GM12864 (cell line): ENCODE measurements around the gene VDAC1.
"Not testable (repeated sequence)": the region's sequence is repeated elsewhere in the genome, so short reads cannot be mapped to it uniquely, and the experiment has no call there.

ENCODE experiments used
- DNase-seq: peaks from one replicate; pipeline ENCODE4 v3.0.0-alpha.2; 2011; ENCODE audit warnings: low read depth
- H3K4me3 ChIP-seq: 2 replicates; pipeline ENCODE4 v1.5.1; 2011; ENCODE audit warnings: mild to moderate bottlenecking, low read depth, low read length, control low read depth
- TF ChIP-seq, protein P1 (sequence below): IDR thresholded peaks from 2 replicates; pipeline ENCODE4 v1.5.1; 2011; ENCODE audit warnings: low read depth, mild to moderate bottlenecking, moderate library complexity, low read length, control low read depth, inconsistent platforms; ENCODE audit errors: missing control alignments

Gene VDAC1

DNA sequence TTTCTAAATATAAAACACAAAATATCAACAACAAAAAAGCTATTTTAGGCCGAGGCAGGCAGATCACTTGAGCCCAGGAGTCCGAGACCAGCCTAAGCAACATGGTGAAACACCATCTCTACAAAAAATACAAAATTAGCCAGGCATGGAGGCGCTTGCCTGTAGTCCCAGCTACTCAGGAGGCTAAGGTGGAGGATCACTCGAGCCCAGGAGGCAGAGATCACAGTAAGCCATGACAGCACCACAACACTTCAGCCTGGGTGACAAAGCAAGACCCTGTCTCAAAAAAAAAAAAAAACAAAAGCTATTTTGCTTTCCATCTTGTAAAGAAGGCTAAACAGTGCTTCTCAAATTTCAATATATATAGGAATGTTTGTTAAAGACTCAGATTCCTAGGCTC lies 47.7 kb downstream of the VDAC1 start:
- H3K4me3 ChIP-seq: peak overlapping the region; percentile 2; the same call in 1 of the 2 replicates
- TF ChIP-seq, protein P1, sequence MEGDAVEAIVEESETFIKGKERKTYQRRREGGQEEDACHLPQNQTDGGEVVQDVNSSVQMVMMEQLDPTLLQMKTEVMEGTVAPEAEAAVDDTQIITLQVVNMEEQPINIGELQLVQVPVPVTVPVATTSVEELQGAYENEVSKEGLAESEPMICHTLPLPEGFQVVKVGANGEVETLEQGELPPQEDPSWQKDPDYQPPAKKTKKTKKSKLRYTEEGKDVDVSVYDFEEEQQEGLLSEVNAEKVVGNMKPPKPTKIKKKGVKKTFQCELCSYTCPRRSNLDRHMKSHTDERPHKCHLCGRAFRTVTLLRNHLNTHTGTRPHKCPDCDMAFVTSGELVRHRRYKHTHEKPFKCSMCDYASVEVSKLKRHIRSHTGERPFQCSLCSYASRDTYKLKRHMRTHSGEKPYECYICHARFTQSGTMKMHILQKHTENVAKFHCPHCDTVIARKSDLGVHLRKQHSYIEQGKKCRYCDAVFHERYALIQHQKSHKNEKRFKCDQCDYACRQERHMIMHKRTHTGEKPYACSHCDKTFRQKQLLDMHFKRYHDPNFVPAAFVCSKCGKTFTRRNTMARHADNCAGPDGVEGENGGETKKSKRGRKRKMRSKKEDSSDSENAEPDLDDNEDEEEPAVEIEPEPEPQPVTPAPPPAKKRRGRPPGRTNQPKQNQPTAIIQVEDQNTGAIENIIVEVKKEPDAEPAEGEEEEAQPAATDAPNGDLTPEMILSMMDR: no peak
- no peak for DNase-seq

- H3K4me3 ChIP-seq, DNase-seq: not testable (repeated sequence)
Measured at GRCh38 chr5:133956196-133956595, 48.6 kb downstream of the VDAC1 start.

DNA sequence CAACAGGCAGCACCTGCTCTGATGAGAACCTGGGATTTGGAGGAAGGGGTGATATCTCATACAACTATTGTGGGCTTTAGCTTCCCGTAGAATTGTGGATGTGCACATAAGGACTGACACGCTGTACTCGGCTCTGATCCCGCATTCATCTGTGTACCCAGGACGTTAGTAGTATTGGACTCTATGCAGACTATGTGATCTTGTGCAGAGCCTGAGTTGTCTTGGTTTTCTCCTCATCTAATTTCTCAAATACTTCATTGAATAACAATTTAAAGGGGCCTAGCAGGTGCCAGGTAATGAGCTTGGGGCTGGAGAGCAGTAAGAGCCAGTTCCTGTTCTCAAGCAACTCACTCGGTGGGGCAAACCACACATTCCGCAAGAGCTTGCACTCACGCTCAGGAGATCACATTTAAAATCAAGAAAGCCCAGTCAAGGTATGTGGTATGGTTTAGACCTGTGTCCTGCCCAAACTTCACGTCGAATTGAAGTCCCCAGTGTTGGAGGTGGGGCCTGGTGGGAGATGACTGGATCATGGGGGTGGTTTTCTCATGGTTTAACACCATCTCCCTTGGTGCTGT lies 51.1 kb downstream of the VDAC1 start:
- TF ChIP-seq, protein P1: no peak
- no peak for DNase-seq
- H3K4me3 ChIP-seq: no peak overlapping the region

GRCh38 chr5:133952729-133953567 lies 51.8 kb downstream of the VDAC1 start:
- TF ChIP-seq, protein P1: no peak
- no peak for DNase-seq
- H3K4me3 ChIP-seq: no peak overlapping the region

GRCh38 chr5:133950821-133951612 lies 53.8 kb downstream of the VDAC1 start:
- TF ChIP-seq, protein P1: no peak
- no peak overlapping the region for H3K4me3 ChIP-seq
- no peak for DNase-seq

DNA sequence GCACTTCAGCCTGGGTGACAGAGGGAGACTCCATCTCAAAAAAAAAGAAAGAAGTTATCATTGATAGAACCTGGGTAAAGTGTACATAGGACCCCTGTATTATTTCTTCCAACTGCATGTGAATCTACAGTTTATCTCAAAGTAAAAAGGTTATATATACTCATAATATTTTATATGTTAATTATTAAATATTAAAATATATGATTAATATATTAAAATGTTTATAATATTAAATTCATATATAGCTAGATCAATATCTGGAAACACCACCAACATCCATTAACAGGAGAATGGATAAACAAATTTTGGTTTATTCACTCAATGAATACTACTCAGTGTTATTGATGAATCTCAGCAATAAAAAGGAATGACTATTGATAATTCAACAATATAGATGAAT lies 56.1 kb downstream of the VDAC1 start:
- TF ChIP-seq, protein P1: no peak
- DNase-seq: no peak
- H3K4me3 ChIP-seq: no peak overlapping the region

DNA sequence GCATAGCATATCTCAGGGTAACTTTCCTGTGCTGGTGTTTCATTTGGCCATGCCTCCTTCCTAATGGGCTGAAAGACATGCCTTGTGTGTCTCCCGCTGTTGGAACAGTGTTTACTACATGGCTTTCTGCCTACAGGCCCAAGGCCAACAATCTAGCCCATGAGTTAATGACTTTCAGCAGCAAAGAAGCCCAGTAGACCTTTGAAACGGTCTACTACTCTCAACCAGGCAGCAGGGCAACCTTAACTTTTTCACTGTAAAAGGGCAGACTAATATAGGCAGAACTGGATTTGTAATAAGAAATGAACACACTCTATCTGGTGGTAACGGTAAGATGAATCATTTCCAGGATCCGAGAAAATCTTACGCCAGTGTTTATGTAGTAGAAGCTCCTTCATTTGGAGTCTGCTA lies 57.3 kb downstream of the VDAC1 start:
- TF ChIP-seq, protein P1: no peak
- no peak overlapping the region for H3K4me3 ChIP-seq
- DNase-seq: no peak
